ENCODE results near the gene PIGM. TPM values are rescaled to one million over a fixed set of nuclear protein-coding genes. Genes with fewer than 3 reads are reported as not detected.

The PIGM gene
- total RNA-seq (ENCODE audit: unreplicated experiment) = 5.9 TPM
- long read RNA-seq, full-length matches to known transcripts = 10 of 10 reads
- long read RNA-seq, partial matches to known transcripts = 0 of 10 reads
- long read RNA-seq, other reads (novel, unspliced or antisense) = 0 of 10 reads

DNA sequence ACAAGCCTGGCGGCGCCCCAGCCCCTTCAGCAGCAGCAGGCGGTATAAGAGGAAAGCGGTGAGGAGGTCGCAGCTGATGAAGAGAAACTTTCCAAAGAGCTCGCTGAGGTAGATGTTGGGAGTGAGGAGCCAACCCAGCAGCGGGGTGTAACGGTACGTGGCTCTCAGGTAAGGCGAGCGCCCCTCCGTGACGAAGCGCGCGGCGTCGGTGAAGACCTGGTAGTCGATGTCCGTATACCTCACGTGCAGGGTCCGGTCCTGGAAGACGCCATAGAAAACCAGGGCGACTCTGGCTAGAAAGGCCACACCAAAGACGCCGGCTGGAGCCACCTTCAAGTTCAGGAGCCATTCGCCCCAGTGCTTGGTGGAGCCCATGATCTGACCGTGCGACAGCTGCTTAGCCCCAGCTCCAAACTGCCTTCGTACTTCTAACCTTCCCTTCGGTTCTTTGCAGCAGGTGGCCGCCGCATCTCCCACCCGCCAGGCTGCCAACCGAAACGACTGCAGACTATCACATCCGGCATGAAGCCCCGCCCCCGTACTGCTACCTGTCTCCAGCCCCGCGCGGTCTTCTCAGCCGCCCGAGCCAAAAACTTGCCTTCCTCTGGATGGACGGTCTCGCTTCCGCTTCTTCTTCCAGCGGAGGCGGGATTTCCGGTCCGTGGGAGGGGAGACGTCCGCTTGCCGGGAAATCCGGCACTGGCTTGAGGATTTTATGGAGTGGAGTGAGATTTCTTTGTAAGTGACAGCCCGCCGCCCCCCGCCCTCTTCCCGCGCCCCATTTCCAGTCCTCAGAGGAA, at the start of gene PIGM:
Gene PIGM, minus strand, starts transcription at position 626 of the 800 bp plus-strand sequence. Its CDS starts 251 bp downstream, at position 375.
- Mint-ChIP-seq H3K4me3 (ENCODE audit: unreplicated experiment) (peak within 1 kb of the TSS; percentile 99), H3K27me3 (ENCODE audit: unreplicated experiment) (no peaks in the 10 kb centered on the region), H3K36me3 (ENCODE audit: unreplicated experiment) (no peaks in the 10 kb centered on the region), H3K27ac (ENCODE audit: unreplicated experiment) (peak within 1 kb of the TSS; percentile 91), H3K4me1 (ENCODE audit: low read depth, unreplicated experiment) (peaks cover 8% of the 10 kb centered on the region), H3K9me3 (ENCODE audit: unreplicated experiment) (peaks cover 3% of the 10 kb centered on the region)
- peak; percentile 96 for DNase-seq
- TF ChIP-seq CTCF (IDR thresholded peaks at IDR 0.05; ENCODE audit: partially characterized antibody, unreplicated experiment) = no peak

GRCh38 chr1:160081261-160081936, 49.6 kb upstream of the PIGM start, which contains the start of gene KCNJ9:
TSS of gene KCNJ9 (plus strand) at chr1:160081538. CDS start at chr1:160084031, 2,493 bp downstream.
- peak within 1 kb of the TSS; percentile 87 for H3K4me3 Mint-ChIP-seq (ENCODE audit: unreplicated experiment)
- no peak for TF ChIP-seq CTCF (IDR thresholded peaks at IDR 0.05; ENCODE audit: partially characterized antibody, unreplicated experiment)

GRCh38 chr1:160080381-160081100, 48.8 kb upstream of the PIGM start:
- peak overlapping the region; percentile 83 for H3K27ac Mint-ChIP-seq (ENCODE audit: unreplicated experiment)
- H3K9me3 Mint-ChIP-seq (ENCODE audit: unreplicated experiment) = peaks cover 6% of the 10 kb centered on the region
- H3K36me3 Mint-ChIP-seq (ENCODE audit: unreplicated experiment) = no peaks in the 10 kb centered on the region
- H3K4me3 Mint-ChIP-seq (ENCODE audit: unreplicated experiment) = peak overlapping the region; percentile 87
- H3K27me3 Mint-ChIP-seq (ENCODE audit: unreplicated experiment) = peaks cover 14% of the 10 kb centered on the region
- no peak for DNase-seq
- no peak for TF ChIP-seq CTCF (IDR thresholded peaks at IDR 0.05; ENCODE audit: partially characterized antibody, unreplicated experiment)
- peaks cover 16% of the 10 kb centered on the region for H3K4me1 Mint-ChIP-seq (ENCODE audit: low read depth, unreplicated experiment)

More at GRCh38 chr1:160081261-160081936, 49.6 kb upstream of the PIGM start, which contains the start of gene KCNJ9:
- DNase-seq = peak; percentile 67
- Mint-ChIP-seq H3K27me3 (ENCODE audit: unreplicated experiment) (peaks cover 14% of the 10 kb centered on the region), H3K9me3 (ENCODE audit: unreplicated experiment) (peaks cover 6% of the 10 kb centered on the region), H3K36me3 (ENCODE audit: unreplicated experiment) (no peaks in the 10 kb centered on the region), H3K27ac (ENCODE audit: unreplicated experiment) (peak within 1 kb of the TSS; percentile 83), H3K4me1 (ENCODE audit: low read depth, unreplicated experiment) (peaks cover 16% of the 10 kb centered on the region)

DNA sequence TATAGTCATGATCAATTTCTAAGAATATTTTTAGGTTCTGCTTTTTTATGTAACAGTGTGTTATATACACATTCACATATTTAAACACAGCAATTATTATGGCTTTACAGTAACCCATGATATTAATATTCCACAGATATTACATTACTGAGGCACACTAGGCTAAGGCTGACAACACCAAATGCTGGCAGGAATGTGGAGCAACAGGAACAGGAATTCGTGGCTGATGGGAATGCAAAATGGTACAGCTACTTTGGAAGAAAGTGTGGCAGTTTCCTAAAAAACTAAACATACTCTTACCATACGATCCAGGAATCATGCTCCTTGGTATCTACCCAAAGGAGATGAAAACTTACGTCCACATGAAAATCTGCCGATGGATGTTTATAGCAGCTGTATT, 47.7 kb upstream of the PIGM start:
- H3K9me3 Mint-ChIP-seq (ENCODE audit: unreplicated experiment) = peaks cover 3% of the 10 kb centered on the region
- H3K4me3 Mint-ChIP-seq (ENCODE audit: unreplicated experiment) = no peak overlapping the region
- no peak overlapping the region for H3K27ac Mint-ChIP-seq (ENCODE audit: unreplicated experiment)
- peaks cover 13% of the 10 kb centered on the region for H3K27me3 Mint-ChIP-seq (ENCODE audit: unreplicated experiment)
- no peaks in the 10 kb centered on the region for H3K36me3 Mint-ChIP-seq (ENCODE audit: unreplicated experiment)
- H3K4me1 Mint-ChIP-seq (ENCODE audit: low read depth, unreplicated experiment) = peaks cover 16% of the 10 kb centered on the region
- DNase-seq = no peak
- TF ChIP-seq CTCF (IDR thresholded peaks at IDR 0.05; ENCODE audit: partially characterized antibody, unreplicated experiment) = no peak

All from glutamatergic neuron (in vitro differentiated cells).